Epithelial cell of esophagus (primary cell): ENCODE results near the gene PRKAB2.
A peak's percentile ranks its signal among the peaks of the same experiment; 100 is the strongest.

Experiments
- DNase-seq: peaks from one replicate; pipeline ENCODE4 v3.0.0; 2010; ENCODE audit warnings: low read depth
- H3K4me3 ChIP-seq: 2 replicates; pipeline ENCODE4 v1.5.1; 2011; ENCODE audit warnings: mild to moderate bottlenecking, low read length, control low read depth
- CTCF ChIP-seq: IDR thresholded peaks from 2 replicates; pipeline ENCODE4 v1.5.1; 2011; ENCODE audit warnings: low read depth, mild to moderate bottlenecking, low read length, control low read depth, inconsistent platforms; ENCODE audit not compliant: insufficient read depth; ENCODE audit errors: missing control alignments

Gene PRKAB2

DNA sequence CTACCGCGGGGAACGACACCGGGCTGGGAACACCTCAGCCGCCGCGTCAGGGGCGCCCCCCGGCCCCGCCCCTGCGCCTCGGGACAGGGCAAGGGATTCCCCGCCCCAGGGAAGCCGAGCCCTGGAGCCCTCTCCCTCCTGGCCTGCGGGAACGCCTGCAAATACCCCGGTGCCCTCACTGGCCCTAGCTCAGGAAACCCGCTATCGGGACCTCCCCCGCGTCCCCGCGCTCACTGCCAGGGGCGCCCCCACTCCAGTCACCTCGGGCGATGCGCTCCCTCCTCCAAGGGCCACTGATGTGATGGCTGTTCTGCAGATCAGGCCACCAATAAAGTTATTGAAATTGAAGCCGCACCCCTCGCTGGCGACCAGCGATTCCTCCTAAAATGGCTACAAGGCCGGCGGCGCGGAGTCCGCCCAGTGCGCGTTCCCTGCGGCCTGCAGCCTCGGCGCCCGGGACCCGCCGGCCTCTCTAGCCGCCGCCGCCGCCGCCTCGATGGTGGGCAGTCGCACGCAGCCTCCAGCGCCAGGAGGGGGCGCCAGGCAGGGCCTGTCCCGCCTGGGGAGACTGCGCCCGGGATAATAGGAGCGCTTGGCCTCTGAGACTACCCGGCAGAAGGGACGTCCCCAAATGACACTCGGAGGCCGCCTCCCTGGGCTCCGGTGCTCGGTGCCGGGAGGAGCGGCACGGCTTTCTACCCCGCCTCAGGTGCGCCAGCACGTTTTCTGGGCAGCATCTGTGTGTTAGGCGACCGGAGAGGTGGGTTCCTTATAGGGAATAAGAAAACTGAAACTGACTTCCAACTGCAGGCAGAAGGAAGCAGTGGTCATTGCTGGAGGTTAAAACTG is at the start of gene PRKAB2:
TSS of gene PRKAB2 (minus strand) at position 303 of the 849 bp plus-strand sequence. CDS start 326 bp downstream, outside the sequence.
- DNase-seq = peak; percentile 97
- TF ChIP-seq CTCF = peak; percentile 60
- H3K4me3 ChIP-seq = peak within 1 kb of the TSS; percentile 62

DNA sequence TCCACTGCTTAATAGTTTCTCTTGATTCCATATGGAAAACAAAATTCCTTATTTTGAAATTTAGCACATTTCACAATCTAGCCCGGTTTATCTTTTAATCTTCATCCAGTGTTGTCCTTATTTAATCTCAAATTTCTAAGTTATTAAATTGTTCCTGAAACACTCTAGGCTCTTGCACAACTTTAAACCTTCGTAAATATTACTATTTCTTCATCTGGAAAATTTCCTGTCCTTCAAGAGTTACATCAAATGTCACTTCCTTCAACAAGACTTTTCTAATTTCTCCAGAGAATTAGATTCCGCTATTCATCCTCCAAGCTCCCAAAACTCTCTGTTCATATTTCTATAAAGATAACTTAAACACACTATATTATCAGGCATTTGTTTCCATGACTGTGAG is 46.3 kb upstream of the PRKAB2 start:
- H3K4me3 ChIP-seq = no peak overlapping the region
- DNase-seq = no peak
- TF ChIP-seq CTCF = no peak

DNA sequence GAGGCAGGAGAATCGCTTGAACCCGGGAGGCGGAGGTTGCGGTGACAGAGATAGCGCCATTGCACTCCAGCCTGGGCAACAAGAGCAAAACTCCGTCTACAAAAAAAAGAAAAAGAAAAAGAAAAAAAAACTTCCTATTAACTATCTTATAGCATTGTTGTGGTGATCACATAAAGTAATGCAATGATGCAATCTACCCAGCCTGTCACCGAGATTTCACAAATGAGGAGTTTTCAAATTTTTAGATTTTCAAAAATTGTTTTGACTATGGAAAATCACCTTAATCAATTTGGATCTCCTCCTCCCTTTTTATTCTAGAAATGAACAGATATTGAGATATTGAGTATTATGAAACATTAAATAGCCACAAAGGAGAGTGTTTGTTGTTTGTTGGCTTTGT is 44.9 kb upstream of the PRKAB2 start:
- H3K4me3 ChIP-seq = no peak overlapping the region
- no peak for DNase-seq
- TF ChIP-seq CTCF = no peak

DNA sequence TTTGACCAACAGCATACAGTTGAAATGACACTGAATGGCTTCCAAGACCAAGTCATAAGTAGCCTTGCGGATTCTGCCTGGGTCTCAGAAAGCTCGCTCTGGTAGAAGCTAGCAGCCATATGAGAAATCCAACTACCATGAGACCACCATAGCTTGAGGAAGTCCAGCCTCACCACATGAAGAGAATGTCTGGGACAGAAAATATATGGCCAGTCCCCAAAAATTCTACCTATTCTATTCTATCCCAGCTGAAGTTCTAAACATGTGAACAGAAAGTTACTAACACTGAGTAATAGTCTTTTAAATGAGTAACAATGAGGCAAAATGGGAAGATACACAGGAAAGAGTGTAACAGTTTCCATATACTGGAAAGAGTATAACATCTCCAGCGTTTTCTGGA is 43.9 kb upstream of the PRKAB2 start:
- no peak for TF ChIP-seq CTCF
- no peak for DNase-seq
- no peak overlapping the region for H3K4me3 ChIP-seq

- no peak for TF ChIP-seq CTCF
- no peak for DNase-seq
- no peak overlapping the region for H3K4me3 ChIP-seq
Measured at GRCh38 chr1:147215540-147215916, 43.3 kb upstream of the PRKAB2 start.

DNA sequence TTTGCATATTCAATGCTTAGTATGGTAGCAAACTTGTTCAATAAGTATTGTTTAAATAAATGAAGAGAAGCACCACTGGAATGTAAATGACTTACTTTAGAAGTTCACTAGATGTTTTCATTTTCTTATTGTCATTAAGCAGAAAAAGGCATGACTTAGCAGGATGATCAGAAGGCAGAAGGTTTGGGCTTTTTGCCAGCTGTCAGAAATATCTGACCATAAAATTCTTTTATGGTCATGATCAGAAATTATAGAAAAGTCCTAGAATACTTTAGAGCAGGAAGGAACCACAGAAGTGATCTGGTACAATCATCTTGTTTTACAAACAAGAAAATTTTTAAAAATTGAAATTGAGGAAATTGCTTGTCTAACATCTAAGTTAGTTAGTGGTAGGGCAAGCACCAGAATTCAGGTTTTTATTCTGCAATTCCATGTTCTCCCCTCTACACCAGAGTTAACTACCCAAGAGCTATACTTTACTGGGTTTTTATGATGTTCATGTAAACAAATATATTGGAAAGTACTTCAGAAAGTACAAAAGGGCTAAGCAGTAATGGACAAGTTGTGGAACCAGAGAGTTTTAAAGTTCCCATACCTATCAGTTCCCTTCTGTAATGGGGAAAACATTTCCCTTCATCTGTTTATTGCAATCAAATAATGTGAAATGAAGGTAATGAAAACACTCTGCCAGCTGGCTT is 42.7 kb upstream of the PRKAB2 start:
- no peak for TF ChIP-seq CTCF
- no peak for DNase-seq

GRCh38 chr1:147214325-147214724 is 42.1 kb upstream of the PRKAB2 start:
- no peak for TF ChIP-seq CTCF
- no peak for DNase-seq
- no peak overlapping the region for H3K4me3 ChIP-seq

More for the DNA sequence above, 42.7 kb upstream of the PRKAB2 start:
- no peak overlapping the region for H3K4me3 ChIP-seq
